HuH-7.5 (cell line): ENCODE data around the gene SP8.

Experiments
- DNase-seq: peaks from one replicate; pipeline ENCODE4 v3.0.0; 2011; ENCODE audit warnings: low spot score

SP8 gene

DNA sequence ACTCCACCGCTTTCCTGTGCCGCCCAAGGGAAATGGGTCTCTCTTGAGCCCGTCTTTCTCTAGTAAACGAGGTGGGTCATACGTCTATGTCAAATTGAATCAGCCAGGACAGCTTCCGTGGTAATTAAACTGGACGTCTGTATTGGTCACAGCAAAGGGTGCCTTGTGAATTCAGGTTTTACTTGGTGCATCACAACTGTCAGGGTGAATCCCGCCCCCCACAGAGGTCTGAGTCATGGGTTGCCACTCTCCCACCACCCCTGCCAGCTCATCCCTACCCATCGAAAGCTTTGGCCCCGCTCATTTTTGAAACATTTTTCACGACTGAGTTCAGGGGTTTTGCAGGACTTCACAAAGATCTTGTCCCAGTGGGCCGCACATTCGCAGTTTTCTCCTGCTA, 8.0 kb upstream of the SP8 start:
- no peak for DNase-seq

DNA sequence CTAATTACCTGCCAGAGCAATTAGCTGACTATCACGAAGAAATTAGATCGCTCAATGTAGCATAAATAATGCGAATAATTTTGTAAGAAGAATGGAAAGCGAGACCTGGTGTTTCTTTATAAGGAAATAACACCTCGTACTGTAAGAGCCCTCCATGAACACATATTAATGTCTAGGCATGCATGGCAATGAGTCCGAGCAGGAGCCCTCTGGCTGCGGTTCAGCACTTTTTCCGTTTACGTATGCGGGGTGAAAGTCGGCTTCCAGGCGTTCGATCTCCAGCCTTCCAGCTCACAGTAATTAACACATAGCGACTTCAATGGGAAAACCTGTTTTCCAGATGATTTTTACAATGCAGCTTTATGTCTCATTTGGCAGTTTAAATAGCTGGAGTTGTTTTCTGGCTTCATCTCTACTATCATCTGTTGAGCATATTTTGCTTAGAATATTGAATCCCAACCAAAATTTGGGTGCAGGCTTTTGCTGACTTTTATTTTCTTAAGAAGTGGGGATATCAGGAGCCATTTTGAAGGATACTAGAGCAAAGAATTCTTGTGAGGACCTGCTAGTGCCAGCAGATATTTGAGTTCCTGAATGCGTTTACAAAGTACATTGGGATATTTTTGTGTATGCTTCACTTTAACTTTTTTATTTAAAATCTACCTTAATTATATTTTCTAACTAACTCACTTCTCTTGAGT, 7.2 kb upstream of the SP8 start:
- no peak for DNase-seq

DNA sequence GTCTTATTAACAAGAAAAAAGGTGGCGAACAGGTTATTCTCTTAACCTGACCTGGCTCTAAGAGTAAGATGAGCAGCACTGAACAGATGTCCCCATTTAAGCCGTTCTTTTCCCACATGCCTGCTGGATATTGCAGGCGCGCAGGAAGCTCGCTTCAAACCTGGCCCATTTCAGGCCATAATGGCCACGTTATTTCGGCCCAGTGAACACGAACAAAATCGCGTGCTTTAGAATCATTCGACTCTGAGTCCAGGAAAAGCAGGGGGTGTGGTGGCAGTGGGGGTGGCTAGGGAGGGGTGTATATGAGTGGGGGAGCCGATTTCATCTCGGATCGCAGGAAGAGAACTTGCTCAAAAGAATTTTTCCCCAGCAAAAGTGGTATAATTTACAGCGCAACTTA, 6.6 kb upstream of the SP8 start:
- no peak for DNase-seq

DNA sequence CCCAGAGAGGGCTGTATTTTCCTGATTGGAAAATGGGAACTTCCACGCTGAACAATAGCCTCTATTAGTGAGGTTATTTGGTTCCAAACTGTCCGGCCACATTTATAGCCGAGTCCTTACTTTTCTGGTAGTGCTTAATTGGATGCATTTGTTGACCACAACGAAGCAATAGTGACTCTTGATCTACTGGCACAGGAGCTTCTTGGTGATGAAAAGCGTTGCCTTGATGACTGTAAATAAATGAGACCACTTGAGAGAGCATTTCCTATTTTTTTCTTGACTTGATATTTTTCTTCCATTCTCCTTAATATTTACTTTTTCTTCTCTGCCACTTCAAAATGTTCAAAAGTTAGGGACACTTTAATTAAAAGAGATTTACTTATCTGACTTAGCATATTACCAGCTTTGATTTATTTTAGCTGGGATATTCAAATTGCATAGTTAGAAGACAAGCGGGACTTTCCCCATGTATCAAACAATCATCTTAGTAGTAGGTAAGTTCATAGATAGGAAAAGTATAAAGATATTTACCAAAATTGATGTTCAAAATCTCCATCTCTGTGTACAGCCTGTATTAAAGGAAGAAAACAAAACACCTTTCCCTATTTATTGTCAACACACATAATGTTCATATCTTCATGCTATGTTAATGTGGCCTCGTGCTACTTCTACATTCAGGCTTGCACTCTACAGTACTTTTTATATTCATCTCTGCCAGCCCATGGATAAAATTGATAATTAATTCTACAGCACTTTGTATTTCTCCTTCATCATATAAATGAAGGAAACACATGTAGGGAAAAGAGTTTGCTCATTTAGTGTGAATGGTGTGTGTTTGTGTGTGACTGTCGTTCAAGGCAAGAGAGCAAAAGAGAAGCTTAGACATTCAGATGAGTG, 5.1 kb upstream of the SP8 start:
- DNase-seq, result no peak

DNA sequence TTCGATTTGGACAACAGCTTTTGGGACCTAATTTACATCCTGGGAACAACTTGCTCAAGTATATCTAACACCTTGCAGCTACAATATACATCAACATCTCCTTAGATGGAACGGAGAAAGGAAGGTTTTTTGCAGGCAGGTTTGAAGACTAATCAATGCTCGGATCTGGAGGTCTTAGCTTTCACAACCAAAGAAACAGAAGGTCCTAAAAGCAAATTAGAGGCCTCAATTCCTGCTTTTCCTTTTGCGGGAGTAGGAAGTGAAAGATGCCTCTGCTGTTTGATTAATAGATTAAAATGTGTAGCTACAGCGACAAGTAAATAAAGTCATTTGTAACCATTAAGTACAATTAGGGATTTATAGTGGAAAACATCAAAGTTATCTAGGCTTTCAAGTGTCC, 3.7 kb upstream of the SP8 start:
- no peak for DNase-seq

DNA sequence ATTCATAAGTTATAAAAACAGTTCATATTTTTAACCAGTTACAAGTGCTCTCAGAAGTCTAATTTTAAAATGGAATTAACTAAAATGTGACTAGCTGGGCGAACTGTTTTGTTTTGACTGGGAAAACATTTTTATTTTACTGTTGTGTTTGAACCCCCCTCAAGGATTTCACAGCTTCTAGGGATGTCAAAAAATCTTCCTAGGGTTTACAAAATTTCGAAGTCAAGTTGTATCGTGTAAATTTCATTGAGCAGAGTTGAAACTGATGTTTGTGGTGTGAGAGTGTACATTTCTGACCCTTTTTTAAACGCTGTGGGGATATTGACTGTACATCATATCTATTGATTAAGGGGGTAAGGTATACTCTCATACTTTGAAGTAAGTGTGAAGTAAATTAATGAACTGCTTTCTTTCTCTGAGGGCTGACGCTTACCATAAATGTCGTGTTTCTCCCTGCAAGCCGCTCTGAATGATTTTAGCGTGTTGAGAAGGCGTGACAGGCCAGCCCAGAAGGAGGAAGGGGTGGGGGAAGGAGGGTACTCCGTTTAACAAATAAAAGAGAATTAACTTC, 1.8 kb upstream of the SP8 start:
- no peak for DNase-seq

DNA sequence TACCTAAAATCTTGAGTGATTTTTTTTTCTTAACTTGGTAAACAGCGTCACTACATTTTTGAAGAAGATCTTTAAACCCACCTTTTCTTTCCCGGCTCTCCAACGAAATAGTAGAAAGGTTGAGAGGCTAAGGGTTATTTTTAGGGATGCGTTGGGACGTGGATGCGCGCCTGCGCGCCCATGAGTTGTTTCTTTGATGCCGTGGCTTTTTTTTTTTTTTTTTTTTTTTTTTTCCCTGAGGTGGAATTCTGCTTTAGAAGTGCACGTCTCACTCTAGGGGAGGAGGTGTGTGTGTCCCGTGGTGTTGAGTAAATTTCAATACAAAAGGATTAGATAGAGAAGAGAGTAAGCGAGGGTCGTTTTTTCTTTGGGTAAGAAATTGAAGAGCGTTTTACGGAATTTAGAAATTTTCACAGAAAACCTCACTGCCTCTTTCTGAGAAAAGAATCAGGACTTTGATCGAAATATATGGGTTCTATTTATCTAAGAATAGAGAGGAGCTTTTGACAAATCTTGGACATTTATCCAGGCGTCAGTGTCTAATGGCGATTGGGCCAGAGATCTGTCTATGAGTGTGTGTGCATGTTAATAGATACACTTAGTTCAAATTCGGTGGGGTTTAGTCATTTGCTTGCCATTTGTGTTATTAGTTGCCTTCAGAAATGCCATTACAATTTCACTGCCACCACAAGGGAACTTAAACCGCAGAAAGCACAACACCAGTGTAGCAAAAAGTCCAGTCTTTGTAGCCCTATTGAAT, 1.2 kb upstream of the SP8 start:
- no peak for DNase-seq

DNA sequence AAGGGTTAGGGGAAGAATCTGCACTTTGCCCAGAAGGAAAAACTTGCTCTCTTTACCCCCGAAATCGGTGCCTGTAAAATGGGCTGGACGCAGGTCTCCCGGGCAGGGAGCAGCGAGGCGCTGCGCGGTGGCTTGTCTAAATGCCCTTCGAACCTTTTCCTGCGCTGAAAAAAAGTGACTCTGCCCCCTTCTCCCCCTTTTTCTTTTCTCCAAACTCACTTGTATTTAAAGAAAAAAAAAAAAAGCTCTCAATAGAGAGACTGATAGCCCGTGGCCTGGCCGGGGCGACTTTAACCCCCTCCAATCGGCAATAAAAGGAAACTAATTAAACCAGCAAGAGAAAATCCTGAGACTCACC, 286 bp downstream of the SP8 start:
- DNase-seq, result peak; percentile 53

DNA sequence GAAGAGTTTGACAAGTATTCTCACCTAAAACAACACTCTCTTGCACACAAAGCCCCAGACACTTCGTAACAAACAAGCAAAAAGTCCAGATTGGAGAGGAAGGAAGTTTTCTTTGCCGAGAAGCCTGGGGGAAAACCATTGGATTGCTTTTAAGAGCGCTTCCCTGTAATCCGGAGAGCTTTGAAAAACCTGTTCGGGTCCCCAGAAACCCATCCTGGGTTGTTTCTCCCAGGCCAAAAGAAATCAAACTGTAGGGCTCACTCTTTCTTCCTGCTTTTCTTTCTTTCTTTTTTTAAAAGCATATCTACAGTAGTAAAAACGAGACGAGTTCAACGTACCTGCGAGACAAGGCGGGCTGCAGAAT, 655 bp downstream of the SP8 start:
- no peak for DNase-seq

DNA sequence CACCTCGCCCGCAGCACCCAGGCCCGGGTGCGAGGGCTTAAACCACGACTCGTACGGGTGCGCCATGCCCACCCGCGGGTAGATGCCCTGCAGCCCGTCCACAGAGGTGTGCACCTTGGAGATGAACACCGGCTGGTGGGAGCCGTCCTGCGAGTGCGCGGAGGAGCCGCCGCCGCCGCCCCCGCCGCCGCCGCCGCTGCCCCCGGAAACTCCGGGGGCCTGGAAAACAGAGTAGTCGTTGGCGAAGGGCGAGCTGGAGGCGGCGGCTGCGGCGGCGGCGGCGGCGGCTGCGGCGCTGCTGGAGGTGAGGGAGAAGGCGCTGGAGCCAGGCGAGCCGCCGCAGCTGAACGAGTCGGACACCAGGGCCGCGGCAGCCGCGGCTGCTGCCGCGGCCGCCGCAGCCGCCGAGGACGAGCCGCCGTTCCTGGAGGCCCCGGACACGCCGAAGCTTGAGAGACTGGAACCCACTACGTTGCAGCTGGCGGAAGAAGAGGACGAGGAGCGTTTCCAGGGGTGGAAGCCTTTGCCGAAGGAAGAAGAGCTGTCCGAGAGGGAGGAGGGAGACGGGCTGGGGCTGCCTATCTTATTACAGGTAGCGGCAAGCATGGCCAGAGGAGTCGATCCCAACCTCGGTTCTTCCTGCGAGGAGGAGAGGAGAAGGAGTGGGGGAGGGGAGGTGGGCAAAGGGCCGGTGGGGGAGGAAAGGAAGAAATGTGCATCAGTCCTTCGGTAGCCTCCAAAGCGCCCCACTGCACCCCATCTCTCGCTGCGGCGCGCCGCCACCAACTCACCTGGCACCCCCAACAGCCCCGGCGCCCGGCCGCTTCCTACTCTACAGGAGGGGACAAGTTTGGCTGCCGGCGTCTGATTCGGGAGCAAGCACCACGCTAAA, 1.3 kb downstream of the SP8 start:
- peak; percentile 54 for DNase-seq

DNA sequence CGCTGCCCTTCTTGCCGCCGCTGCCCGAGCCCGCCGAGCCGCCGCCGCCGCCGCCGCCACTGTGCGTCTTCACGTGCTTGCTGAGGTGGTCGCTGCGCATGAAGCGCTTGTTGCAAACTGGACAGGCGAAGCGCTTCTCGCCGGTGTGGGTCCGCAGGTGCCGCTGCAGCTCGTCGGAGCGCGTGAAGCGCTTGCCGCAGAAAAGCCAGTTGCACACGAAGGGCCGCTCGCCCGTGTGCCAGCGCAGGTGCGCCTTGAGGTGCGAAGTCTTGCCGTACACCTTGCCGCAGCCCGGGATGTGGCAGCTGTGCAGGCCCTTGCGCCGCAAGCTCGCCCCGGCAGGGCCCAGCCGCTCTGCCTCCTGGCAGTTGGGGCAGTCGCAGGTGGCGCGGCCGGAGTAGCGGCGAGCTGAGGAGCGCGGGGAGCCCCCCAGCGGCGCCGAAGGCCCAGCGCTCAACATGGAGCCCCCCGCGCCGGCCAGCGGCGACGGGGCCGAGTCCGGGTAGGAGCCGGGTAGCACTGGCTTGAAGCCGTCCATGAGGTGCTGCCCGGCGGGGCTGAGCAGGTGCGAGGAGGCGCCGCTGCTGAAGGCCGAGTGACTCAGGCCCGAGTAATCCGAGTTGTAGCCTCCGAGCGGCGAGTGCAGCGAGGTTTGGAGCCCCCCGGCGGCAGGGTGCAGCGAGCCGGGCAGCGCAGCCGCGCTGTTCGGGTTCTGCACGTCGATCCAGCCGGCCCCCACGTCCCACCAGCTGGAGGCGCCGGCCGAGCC, 2.1 kb downstream of the SP8 start:
- peak; percentile 92 for DNase-seq

DNA sequence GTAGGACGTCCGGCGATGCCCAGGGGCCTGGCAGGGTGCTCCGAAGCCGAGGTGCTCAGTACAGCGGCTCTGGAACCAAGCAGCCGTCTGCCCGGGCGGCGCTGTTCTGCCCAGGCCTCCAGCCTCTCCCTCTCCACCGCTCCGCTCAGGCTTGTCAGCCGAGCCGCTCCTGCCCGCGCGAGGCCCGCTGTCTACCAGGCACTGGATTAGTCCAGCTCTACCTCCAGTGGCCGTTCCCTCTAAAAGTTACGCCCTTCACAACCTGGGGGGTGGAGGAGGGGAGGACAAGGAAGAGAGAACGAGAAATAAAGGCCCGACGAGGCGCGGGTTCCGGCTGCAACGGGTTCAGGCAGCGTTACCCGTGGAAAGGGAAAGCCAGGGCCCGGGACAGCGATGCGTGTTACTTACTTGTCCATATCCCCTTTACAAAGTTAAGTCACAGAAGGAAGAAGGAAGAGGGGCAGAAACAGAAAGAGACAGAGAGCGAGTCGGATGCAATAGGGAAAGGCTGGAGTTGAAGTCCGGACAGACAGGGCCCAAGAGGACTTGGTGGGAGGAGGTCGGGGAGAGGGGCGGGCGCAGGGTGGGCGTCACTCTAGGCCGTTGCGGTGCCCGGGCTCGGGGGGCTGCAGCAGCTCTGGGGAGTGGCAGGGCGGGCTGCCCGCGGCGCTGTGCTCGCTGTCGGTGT, 2.8 kb downstream of the SP8 start:
- peak; percentile 63 for DNase-seq

DNA sequence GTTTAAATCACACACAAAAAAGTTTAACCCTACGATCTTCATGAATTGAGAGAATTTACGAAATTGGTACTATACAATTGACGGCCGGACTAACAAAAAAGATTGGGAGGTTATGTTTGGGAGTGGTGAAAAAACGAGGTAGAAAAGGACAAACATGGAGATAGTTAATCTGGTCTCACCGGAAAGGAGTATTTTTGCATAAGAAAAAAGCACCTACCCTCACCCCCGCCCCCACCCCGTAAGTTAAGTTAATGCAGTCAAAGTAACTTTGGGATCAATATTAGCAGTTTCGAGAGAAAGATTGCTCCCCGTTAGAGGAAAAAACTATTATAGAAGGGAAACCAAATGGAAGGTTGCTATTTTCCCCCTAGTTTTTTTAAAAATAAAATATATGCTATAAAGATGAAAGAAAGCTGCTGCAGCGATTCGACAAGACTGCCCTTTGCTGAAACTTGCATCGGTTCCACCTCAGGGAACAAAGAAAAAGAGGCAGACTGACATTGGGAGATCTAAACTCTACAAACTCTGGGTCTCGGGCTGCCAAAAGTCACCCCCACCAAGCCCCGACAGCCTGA, 3.5 kb downstream of the SP8 start:
- DNase-seq, result peak; percentile 48

DNA sequence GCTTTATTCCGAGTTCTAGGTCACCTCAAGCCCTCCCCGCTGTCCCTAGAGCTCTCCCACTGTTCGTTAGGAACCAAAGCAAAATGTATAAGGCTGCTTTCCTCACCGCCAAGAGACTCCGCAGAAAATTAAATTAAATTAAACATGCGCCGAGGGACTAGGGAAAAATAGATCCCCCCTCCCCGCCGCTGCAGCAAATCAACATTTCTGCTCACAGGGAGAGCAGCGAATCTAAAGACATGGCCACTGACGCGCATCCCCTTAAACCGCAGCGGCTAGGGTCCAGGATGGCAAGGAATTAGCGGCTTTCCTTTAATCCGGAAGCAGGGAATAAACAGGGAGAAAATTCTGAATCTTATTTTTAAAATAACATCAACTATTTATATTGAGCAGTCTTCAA, 7.6 kb downstream of the SP8 start:
- DNase-seq, result no peak

DNA sequence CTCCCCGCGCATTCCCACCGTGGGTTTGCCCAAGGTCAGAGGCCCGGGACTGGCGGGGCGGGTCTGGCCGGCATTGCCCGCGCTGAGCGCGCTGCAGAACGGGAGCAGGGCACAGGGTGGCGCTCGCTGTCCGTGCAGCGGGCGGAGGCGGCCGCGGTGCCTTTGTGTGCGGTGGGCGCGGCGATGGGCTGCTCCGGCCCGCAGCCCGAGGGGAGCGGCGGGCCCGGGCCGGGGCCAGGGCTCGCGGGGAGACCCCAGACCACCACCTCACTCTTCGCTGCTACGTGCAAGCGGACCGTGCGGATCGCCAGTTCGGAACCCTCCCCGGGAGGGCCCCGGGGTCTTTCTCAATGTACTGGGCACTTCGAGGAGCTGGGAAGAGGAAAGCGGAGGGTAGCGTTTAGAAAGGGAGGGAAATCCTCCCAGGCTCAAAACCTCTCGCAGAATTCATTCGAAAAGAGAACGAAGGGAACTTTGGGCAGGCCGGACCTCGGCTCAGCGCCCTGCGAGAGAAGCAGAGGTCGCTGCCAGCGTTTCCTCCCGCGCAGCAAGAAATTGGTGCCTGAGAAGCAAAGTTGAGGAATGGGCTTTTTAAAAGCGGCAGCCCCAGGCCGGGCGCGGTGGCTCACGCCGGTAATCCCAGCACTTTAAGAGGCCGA, 8.5 kb downstream of the SP8 start:
- peak; percentile 52 for DNase-seq

DNA sequence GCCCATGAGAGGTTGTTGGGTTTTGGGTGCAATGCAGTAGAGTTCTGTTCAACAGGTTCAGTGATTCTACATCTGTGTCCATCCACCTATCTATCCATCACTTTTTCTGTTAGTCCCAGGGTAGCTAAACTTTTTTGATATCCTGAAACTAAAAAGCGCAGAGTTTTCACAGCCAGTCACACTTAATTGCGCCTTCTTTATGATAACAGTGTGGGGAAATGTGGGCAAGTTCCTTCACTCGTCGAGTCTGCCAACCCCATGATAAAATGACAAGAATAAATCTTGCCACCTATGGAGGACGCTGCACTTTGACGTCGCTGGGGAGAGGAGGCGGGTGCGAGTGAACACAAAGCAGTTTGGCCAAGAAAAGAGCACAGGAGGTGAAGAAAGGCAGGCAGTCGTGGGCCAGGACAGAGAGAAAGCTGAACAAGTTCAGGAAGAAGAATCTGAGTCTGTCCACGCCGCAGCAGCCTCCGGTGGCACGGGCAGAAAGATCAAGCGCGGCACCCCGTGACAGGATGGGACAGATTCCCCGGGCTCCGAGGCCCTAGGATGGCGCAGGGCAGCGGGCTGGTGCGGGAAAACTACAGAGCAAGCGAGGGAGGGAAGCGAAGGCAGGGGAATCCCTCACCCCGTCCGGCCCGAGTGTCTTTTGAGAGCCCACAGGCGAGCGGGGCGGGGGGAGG, 9.2 kb downstream of the SP8 start:
- DNase-seq, result peak; percentile 45

DNA sequence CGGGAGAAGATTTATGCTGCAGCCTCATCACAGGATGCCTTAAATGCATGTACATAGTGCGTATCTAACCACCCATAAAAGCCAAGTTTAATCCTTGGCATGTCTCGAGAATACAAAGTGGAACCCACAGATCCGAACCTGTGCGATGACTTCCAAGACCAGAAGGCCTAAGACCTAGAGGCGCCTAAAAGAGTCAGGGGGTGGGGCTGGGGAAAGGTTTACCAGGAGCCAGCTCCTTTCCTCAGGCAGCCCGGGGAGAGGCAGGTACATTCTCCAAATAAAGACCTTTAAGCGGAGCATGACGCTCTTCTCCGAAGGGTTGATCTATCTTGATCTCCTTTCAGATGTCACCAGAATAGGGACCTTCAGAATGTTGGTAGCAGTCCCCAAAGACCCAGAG, 9.7 kb downstream of the SP8 start:
- no peak for DNase-seq

DNA sequence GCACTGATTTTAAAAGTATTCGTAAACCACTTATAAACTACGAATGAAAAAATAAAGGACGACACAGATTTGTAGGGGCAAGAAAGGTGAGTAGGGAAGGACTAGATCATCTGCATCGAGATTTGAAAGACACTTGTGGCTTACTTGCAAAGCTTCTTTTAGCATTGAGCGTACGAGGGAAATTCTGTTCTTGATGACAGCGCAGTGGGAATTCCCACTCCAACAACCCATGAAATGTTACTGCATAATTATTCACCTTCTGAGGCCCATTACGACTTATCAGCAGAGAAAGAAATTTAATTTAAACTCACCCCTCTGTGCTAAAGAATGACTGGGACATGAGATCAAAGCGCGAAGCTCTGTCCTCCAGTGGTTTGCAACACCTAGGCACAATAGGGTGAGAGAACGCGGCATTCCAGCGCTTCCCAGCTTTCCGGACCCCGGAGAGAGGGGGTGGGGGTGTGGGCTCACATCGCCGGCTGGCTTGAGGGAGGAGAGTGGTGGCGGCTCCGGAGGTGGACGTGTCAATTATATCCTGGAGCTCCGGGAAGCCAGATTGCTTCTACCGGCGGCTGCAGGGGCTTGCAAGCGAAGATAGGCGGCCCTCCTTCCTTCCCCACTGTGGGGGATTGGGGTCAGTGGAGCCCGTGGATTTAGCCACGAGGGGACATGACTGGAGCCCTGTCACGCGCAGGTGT, 10.3 kb downstream of the SP8 start:
- DNase-seq, result no peak
